Neural progenitor cell (in vitro differentiated cells): ENCODE data around the gene MYO10. TPM values are rescaled to one million over a fixed set of nuclear protein-coding genes. Genes with fewer than 3 reads are reported as not detected.

Experiments used
- DNase-seq: peaks from one replicate; pipeline ENCODE4 v3.0.0-alpha.2; 2016; ENCODE audit warnings: low spot score
- H2AFZ ChIP-seq: fragments of 200-600 bp; sonication (generic); replicated peaks from 2 replicates; pipeline ENCODE4 v1.6.1; 2016; ENCODE audit warnings: antibody characterized with exemption
- H3F3A ChIP-seq: fragments of 200-600 bp; sonication (generic); 2 replicates; pipeline ENCODE4 v1.6.1; 2016; ENCODE audit warnings: antibody characterized with exemption, low read depth
- H3K27ac ChIP-seq: fragments of 200-600 bp; sonication (generic); 2 replicates; pipeline ENCODE4 v1.5.1; 2016; ENCODE audit warnings: mild to moderate bottlenecking
- H3K27me3 ChIP-seq: fragments of 200-600 bp; sonication (generic); 2 replicates; pipeline ENCODE4 v1.6.1; 2016; ENCODE audit warnings: mild to moderate bottlenecking, moderate library complexity
- H3K36me3 ChIP-seq: fragments of 200-600 bp; sonication (generic); 2 replicates; pipeline ENCODE4 v1.5.1; 2016
- H3K4me1 ChIP-seq: fragments of 200-600 bp; sonication (generic); 2 replicates; pipeline ENCODE4 v1.6.1; 2016; ENCODE audit warnings: mixed run types
- H3K4me2 ChIP-seq: fragments of 200-600 bp; sonication (generic); 2 replicates; pipeline ENCODE4 v1.6.1; 2016
- H3K4me3 ChIP-seq: fragments of 200-600 bp; sonication (generic); 2 replicates; pipeline ENCODE4 v1.5.1; 2016
- H3K79me2 ChIP-seq: fragments of 200-600 bp; sonication (generic); 2 replicates; pipeline ENCODE4 v1.6.1; 2016; ENCODE audit warnings: low read depth
- H3K9ac ChIP-seq: fragments of 200-600 bp; sonication (generic); 2 replicates; pipeline ENCODE4 v1.6.1; 2016
- H3K9me3 ChIP-seq: fragments of 200-600 bp; sonication (generic); 2 replicates; pipeline ENCODE4 v1.5.1; 2016; ENCODE audit warnings: low read depth
- H4K20me1 ChIP-seq: fragments of 200-600 bp; sonication (generic); 2 replicates; pipeline ENCODE4 v1.6.1; 2016; ENCODE audit warnings: low read depth
- H3K27ac Mint-ChIP-seq: 3 replicates; pipeline ENCODE4 v1.8.0; 2021; ENCODE audit warnings: mixed read lengths
- H3K27me3 Mint-ChIP-seq: 2 replicates; pipeline ENCODE4 v1.8.0; 2022; ENCODE audit warnings: low read depth, mild to moderate bottlenecking, inconsistent platforms, moderate library complexity, mixed read lengths; ENCODE audit not compliant: insufficient read depth
- H3K36me3 Mint-ChIP-seq: 3 replicates; pipeline ENCODE4 v1.8.0; 2021; ENCODE audit warnings: mixed read lengths
- H3K4me1 Mint-ChIP-seq: 3 replicates; pipeline ENCODE4 v1.8.0; 2021; ENCODE audit warnings: mixed read lengths
- H3K4me3 Mint-ChIP-seq: 3 replicates; pipeline ENCODE4 v1.8.0; 2021; ENCODE audit warnings: mild to moderate bottlenecking, moderate library complexity, mixed read lengths
- H3K9me3 Mint-ChIP-seq: 3 replicates; pipeline ENCODE4 v1.8.0; 2020; ENCODE audit warnings: mixed read lengths
- CTCF ChIP-seq: fragments of 200-600 bp; sonication (generic); IDR thresholded peaks from 2 replicates; pipeline ENCODE4 v1.5.1; 2017; ENCODE audit warnings: antibody characterized with exemption, mild to moderate bottlenecking
- EZH2 ChIP-seq: fragments of 200-600 bp; sonication (generic); IDR thresholded peaks from 2 replicates; pipeline ENCODE4 v1.6.1; 2017; ENCODE audit warnings: antibody characterized with exemption, mild to moderate bottlenecking, moderate library complexity
- EZH2phosphoT487 ChIP-seq: fragments of 200-600 bp; sonication (generic); IDR thresholded peaks from 2 replicates; pipeline ENCODE4 v1.6.1; 2017; ENCODE audit warnings: antibody characterized with exemption
- total RNA-seq: library from RNA; depleted of rRNA; stranded (reverse); fragments of >200 nt; gene quantifications from 2 replicates; pipeline ENCODE4 v1.2.3, GENCODE V29; 2015; ENCODE audit warnings: low replicate concordance

The MYO10 gene
- total RNA-seq, 1 donor from 2014 or later = 39.1 TPM

GRCh38 chr5:16918891-16919671, 17.0 kb downstream of the MYO10 start:
- DNase-seq = no peak
- Mint-ChIP-seq H3K4me1 (peaks cover 8% of the 10 kb centered on the region), H3K36me3 (peaks cover 24% of the 10 kb centered on the region), H3K27me3 (peaks cover 2% of the 10 kb centered on the region), H3K27ac (no peak overlapping the region), H3K4me3 (no peak overlapping the region), H3K9me3 (peaks cover 11% of the 10 kb centered on the region)
- Histone ChIP-seq H3K27me3 (no peaks in the 10 kb centered on the region), H3K9me3 (no peaks in the 10 kb centered on the region), H4K20me1 (peaks cover 32% of the 10 kb centered on the region), H3K79me2 (peaks cover 95% of the 10 kb centered on the region), H3K4me1 (no peaks in the 10 kb centered on the region), H3K4me2 (no peak overlapping the region), H3K9ac (no peak overlapping the region), H3K27ac (no peak overlapping the region), H3K4me3 (no peak overlapping the region), H3K36me3 (no peaks in the 10 kb centered on the region), H2AFZ (no peak overlapping the region), H3F3A (no peaks in the 10 kb centered on the region)
- TF ChIP-seq CTCF (no peak), EZH2 (no peak), EZH2phosphoT487 (no peak)

- Histone ChIP-seq H3K27me3 (no peaks in the 10 kb centered on the region), H3K4me2 (no peak overlapping the region), H3K36me3 (no peaks in the 10 kb centered on the region), H3K4me3 (no peak overlapping the region), H3K4me1 (no peaks in the 10 kb centered on the region), H4K20me1 (peaks cover 38% of the 10 kb centered on the region), H3K9ac (no peak overlapping the region), H3K9me3 (no peaks in the 10 kb centered on the region), H3K27ac (no peak overlapping the region), H2AFZ (no peak overlapping the region), H3F3A (no peaks in the 10 kb centered on the region), H3K79me2 (peaks cover 97% of the 10 kb centered on the region)
- H3K27ac Mint-ChIP-seq = no peak overlapping the region
- DNase-seq = no peak
- peaks cover 8% of the 10 kb centered on the region for H3K4me1 Mint-ChIP-seq
- peaks cover 26% of the 10 kb centered on the region for H3K36me3 Mint-ChIP-seq
- peaks cover 2% of the 10 kb centered on the region for H3K27me3 Mint-ChIP-seq
- H3K4me3 Mint-ChIP-seq = no peak overlapping the region
- TF ChIP-seq EZH2 (no peak), CTCF (no peak), EZH2phosphoT487 (no peak)
- H3K9me3 Mint-ChIP-seq = peaks cover 15% of the 10 kb centered on the region
Observed at GRCh38 chr5:16918156-16918555, 17.9 kb downstream of the MYO10 start.

- no peak overlapping the region for H3K27ac ChIP-seq
- H3F3A ChIP-seq = no peaks in the 10 kb centered on the region
- peaks cover 8% of the 10 kb centered on the region for H3K4me1 Mint-ChIP-seq
- H3K27me3 Mint-ChIP-seq = peaks cover 2% of the 10 kb centered on the region
- no peak overlapping the region for H3K9ac ChIP-seq
- TF ChIP-seq EZH2 (no peak), EZH2phosphoT487 (no peak), CTCF (no peak)
- peaks cover 12% of the 10 kb centered on the region for H3K9me3 Mint-ChIP-seq
- H3K27me3 ChIP-seq = no peaks in the 10 kb centered on the region
- no peak overlapping the region for H2AFZ ChIP-seq
- peaks cover 98% of the 10 kb centered on the region for H3K79me2 ChIP-seq
- no peak overlapping the region for H3K4me2 ChIP-seq
- no peaks in the 10 kb centered on the region for H3K4me1 ChIP-seq
- H3K9me3 ChIP-seq = no peaks in the 10 kb centered on the region
- H3K27ac Mint-ChIP-seq = no peak overlapping the region
- peaks cover 42% of the 10 kb centered on the region for H4K20me1 ChIP-seq
- DNase-seq = no peak
- H3K4me3 ChIP-seq = no peak overlapping the region
- no peak overlapping the region for H3K4me3 Mint-ChIP-seq
- peaks cover 25% of the 10 kb centered on the region for H3K36me3 Mint-ChIP-seq
- H3K36me3 ChIP-seq = no peaks in the 10 kb centered on the region
Observed at GRCh38 chr5:16916262-16916878, 19.7 kb downstream of the MYO10 start.
